ENCODE data around the gene B4GALT4. TPM values are rescaled to one million over a fixed set of nuclear protein-coding genes. Genes with fewer than 3 reads are reported as not detected.

Gene B4GALT4
- total and polyA plus RNA-seq, 2 of the 4 experiments (the other 2 are of a cell fraction): 27.0 to 30.3 TPM

GRCh38 chr3:119181765-119182164 is 58.9 kb downstream of the B4GALT4 start:
- H3K4me2 ChIP-seq (ENCODE audit: low read depth, low read length): no peak overlapping the region
- CTCF ChIA-PET: interaction anchor here (0.8 kb wide), 1 partner anchor 60 kb away, joined by 3 read pairs; no protein-coding TSS in a partner anchor
- no peaks in the 10 kb centered on the region for H3K79me1 ChIP-seq (ENCODE audit: low read depth in 1 of 2, low read length in 2 of 2)
- H3K9me3 ChIP-seq (ENCODE audit: control insufficient read depth, insufficient read depth, low read length): no peaks in the 10 kb centered on the region
- no peak overlapping the region for H3K4me3 ChIP-seq (ENCODE audit: insufficient read depth, low read depth, low read length)
- H3K9me1 ChIP-seq (ENCODE audit: insufficient read depth, low read length): peaks cover 11% of the 10 kb centered on the region
- no peaks in the 10 kb centered on the region for H3K36me3 ChIP-seq (ENCODE audit: control insufficient read depth, insufficient read depth, low read length)
- H4K91ac ChIP-seq (ENCODE audit: insufficient read depth, low read depth, low read length): peak overlapping the region; percentile 84
- H3K23ac ChIP-seq (ENCODE audit: low read depth, low read length): no peak overlapping the region
- H2BK5ac ChIP-seq (ENCODE audit: low read depth, low read length, poor library complexity, severe bottlenecking): peak overlapping the region; percentile 4
- WGBS, 2 experiments (ENCODE audit: extremely low coverage in 2 of 2, insufficient read length in 1 of 2): no CpG with 5 or more reads among the region's 3 CpGs
- H3K27me3 ChIP-seq (ENCODE audit: control insufficient read depth, insufficient read depth, low read length): no peaks in the 10 kb centered on the region
- no TSS peak for BruUV-seq (replicated peaks)
- H3K27ac ChIP-seq (ENCODE audit: insufficient read depth, low read length): no peak overlapping the region
- peak overlapping the region; percentile 38; the same call in 1 of the 2 replicates for H4K5ac ChIP-seq (ENCODE audit: low read depth, low read length)
- peak overlapping the region; percentile 81 for H2BK120ac ChIP-seq (ENCODE audit: low read depth, low read length)
- TF ChIP-seq MAFK (IDR thresholded peaks at IDR 0.05; ENCODE audit: low read depth, low read length): no peak
- no peak for TF ChIP-seq RFX5 (IDR thresholded peaks at IDR 0.05; ENCODE audit: low read depth, low read length)
- no peak for TF ChIP-seq NFE2L2 (IDR thresholded peaks at IDR 0.05; ENCODE audit: low read depth, low read length)
- no peak for TF ChIP-seq MXI1 (IDR thresholded peaks at IDR 0.05; ENCODE audit: borderline replicate concordance, low read depth, low read length)
- no peak for TF ChIP-seq SMC3 (IDR thresholded peaks at IDR 0.05; ENCODE audit: low read depth, low read length)
- H3K18ac ChIP-seq (ENCODE audit: low read depth, low read length): peak overlapping the region; percentile 87; the same call in 1 of the 2 replicates
- H3K4ac ChIP-seq (ENCODE audit: low read depth, low read length): peak overlapping the region; percentile 74
- dilution Hi-C loops (cut with HindIII; ENCODE audit: low sequenced_read_pairs, unreplicated experiment) (no loop called here), intact Hi-C loops (cut with micrococcal nuclease) (loop anchor here (5.0 kb wide), 1 partner anchor 34 kb away; the partner anchor contains the start of gene TEX55), in situ Hi-C loops (cut with MboI; ENCODE audit: low sequenced_read_pairs) (no loop called here)
- POLR2A ChIA-PET (ENCODE audit: unreplicated experiment): no interaction called here
- peak overlapping the region; percentile 90 for H2BK20ac ChIP-seq (ENCODE audit: low read depth, low read length)
- peak overlapping the region; percentile 4 to 55; a peak in 2 of 4 replicates for H4K8ac ChIP-seq (ENCODE audit: low read depth in 2 of 2, low read length in 2 of 2)
- H3K14ac ChIP-seq (replicated peaks; ENCODE audit: low read depth, low read length): peak overlapping the region; percentile 68
- DNase-seq: no peak
- H3K56ac ChIP-seq (ENCODE audit: extremely low read depth, insufficient read depth, low read length): no peak overlapping the region
- H3K4me1 ChIP-seq (ENCODE audit: control insufficient read depth, insufficient read depth, low read length): peaks cover 16% of the 10 kb centered on the region
- ATAC-seq (ENCODE audit: low read depth): peak; percentile 21; the same call in 1 of the 2 replicates
- peak overlapping the region; percentile 76; the same call in 2 of the 3 replicates for H2BK15ac ChIP-seq (ENCODE audit: low read depth, low read length)
- no peaks in the 10 kb centered on the region for H4K20me1 ChIP-seq (ENCODE audit: insufficient read depth, low read length)
- 0 out of 2 replicates have a peak overlapping the region, but pooled peaks have one; percentile 36 for H2AK5ac ChIP-seq (ENCODE audit: low read depth, low read length)
- peak overlapping the region; percentile 67 for H2AFZ ChIP-seq (replicated peaks; ENCODE audit: low read length, poor library complexity)
- no peak overlapping the region for H3K9ac ChIP-seq (ENCODE audit: low read depth, low read length)
- peak overlapping the region; percentile 7 for H2AK9ac ChIP-seq (replicated peaks; ENCODE audit: low read depth, low read length, poor library complexity)
